NCI-H748 (cell line): Measurements from ENCODE around the gene EFCAB14.
"Not testable (repeated sequence)": the region's sequence is repeated elsewhere in the genome, so short reads cannot be mapped to it uniquely, and the experiment has no call there.

Experiments used
- DNase-seq: peaks from one replicate; lab custom pipeline; 2025; ENCODE audit not compliant: unreplicated experiment; lab: John Stamatoyannopoulos, UW

EFCAB14 gene

DNA sequence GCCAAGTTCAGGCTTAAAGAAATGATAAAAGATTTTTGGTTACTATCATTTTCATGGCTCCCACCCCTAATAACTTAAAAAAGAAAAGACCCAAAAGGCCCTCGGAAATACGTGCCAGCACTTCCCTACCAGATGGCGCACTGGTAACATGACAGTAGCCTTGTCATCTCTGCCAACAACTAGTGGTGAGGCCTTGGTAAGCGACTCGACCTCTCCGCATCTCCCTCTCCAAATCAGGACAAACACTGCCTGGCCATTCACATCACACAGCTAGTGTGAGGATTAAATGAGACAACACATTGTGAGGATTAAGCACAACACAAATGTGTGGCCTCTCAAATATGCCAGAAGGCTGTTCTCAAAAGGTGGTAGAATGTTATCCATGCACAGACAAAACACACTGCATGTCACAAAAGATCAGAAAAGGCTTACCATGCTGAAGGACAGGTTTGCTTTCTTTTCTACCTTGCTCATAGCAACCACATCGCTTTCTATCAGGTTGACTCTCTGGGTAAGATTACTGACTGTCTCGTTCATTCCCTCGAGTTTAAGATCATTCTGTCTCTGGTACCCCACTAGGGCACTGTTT is 30.9 kb downstream of the EFCAB14 start:
- no peak for DNase-seq

GRCh38 chr1:46687093-46687659 is 31.7 kb downstream of the EFCAB14 start:
- DNase-seq: no peak

- no peak for DNase-seq
Measured at GRCh38 chr1:46686255-46686654, 32.7 kb downstream of the EFCAB14 start.

- no peak for DNase-seq
Measured at GRCh38 chr1:46684670-46685069, 34.2 kb downstream of the EFCAB14 start.

DNA sequence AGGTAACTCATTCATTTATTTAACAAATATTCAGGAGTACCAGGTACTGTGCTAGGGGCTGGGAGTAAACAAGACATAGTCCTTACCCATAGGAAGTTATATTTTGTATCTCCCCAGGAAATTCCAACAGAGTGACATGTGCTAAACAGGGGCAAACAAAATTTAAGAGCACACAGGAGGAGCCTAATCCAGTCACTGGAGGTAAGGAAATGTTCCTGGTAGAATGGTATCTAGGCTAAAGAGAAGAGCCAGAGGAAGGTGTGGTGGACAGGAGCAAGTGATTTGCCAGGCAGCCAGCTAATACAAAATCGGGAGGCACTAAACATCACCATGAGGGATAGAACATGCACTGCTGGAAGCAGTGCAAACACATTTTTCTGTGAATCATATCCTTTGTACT is 36.9 kb downstream of the EFCAB14 start:
- DNase-seq: no peak

DNA sequence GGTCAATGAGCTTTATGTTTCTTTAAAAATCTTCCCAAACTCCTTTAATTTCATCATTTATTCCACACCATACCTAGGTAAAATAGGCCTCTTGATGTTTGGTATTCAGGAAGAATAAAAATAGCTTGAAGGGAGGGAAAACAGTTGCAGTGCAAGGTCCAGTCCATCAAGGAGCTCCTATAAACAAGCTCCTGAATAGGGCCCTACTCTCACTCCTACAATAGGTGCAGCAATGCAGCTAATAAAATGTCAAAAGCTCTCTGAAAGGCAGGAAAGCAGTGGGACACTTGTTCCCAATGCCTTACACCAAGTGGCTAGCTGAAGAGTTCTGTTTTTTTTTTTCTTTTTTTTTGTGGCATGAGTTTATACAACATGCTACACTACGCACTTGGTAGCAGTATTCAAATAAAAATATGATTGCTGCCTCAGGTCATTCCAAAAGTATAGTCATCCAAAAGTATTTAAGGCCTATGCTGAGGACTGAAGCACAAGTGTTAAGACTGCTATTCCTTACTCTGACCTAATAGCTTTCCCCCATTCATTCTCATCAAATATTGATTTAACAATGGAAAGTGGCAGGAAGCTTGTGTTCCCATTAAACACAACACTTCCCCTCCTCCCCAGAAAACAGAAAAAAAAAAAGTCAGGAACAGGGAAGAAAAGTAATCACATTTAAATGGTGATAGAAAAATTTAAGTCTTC is 37.4 kb downstream of the EFCAB14 start:
- DNase-seq: no peak

- no peak for DNase-seq
Measured at GRCh38 chr1:46679789-46680573, 38.9 kb downstream of the EFCAB14 start.

DNA sequence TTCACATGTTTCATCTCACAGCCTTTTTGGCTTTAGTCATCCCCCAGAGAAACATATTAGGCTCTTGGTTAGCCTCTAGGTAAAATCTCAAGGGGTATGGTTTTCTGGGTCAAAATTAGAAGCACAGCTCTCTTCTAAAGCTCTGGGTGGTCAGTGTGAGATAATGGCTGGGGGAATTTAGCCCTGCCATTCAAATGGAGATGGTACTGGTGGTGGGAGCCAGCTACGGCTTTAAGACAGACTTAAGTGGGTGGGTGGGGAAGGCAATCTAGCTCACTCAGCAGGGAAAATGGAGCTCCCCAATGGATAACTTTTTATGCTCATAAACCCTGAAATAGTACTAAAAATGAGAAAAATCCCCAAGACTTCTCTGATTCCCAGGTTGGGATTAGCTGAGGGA is 41.6 kb downstream of the EFCAB14 start:
- no peak for DNase-seq

DNA sequence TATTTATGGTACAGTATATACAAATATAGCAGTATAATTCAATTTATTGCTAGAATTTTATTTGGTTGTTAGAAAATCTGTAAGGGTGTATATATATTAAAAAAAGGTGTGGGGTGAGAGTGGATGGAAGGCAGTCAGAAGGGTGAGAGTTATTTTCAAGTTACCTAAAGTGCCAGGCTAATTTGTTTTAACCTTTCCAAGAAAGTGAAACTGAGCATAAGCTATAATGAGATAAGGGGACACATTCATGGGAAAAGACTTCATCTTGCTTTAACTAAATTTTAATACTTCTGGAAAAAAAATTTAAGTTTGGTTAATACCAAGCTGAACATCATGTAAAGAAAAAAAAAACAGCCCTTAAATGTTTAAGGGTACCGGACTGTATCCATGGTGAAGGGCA is 42.4 kb downstream of the EFCAB14 start:
- DNase-seq: no peak

- no peak for DNase-seq
Measured at GRCh38 chr1:46675549-46676314, 43.2 kb downstream of the EFCAB14 start.

DNA sequence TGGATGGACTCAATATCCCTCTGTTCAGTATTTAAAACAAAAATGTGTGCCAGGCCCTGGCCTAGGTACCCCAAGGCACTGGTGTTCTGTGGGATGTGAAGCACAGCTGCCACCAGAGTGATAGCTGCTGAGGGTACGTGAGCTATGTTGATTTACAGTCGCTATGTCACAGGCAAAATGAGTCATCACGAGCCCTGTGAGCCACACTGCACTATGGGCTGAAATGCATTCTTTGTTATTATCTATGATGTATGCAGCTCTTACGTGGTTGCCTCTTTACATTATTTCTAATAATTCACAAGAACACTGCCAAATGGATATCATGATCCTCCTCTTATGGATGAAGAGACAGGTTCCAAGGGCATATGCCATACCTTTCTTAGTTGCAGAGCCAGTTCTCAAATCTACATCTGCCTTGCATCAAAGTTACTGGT is 45.1 kb downstream of the EFCAB14 start:
- DNase-seq: no peak

- DNase-seq: no peak
Measured at GRCh38 chr1:46672696-46673095, 46.2 kb downstream of the EFCAB14 start.

DNA sequence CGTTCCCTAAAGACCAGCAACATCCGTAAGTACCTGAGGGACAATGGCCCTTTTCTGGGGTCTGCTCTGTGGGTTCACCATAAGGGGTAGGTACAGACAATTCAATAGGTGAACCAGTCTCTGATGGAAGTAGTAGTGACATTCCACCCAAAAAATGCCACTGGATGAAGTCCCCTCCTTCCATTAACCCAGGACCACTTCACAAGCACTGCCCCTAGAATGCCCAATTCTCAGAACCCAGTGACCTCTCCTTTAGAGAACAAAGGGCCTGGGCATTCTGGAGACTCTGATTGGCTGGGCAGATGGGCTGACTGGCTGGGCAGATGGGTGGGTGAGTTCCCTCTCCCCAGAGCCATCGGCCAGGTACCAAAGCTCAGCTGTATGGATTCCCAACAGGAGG is 47.4 kb downstream of the EFCAB14 start, which contains the start of gene TEX38:
TSS of gene TEX38 (plus strand) at position 301 of the 400 bp plus-strand sequence. CDS start at position 382, 81 bp downstream.
- no peak for DNase-seq

DNA sequence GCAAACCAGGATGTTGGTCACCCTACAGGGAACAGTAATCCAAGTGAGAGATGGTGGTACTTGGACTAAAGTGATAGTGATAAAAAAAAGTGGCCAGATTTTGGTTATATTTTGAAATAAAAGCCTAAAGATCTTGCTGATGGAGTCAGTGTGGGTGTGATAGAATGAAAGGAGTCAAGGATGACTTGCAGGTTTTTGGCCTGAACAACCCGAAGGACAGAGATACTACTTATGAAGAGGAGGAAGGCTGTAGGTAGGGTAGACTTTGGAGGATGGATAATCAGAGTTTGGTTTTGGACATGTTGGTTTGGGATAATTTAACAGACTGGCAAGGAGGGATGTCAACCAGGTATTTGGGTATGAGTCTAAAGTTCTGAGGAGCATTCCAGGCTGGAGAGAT is 48.8 kb downstream of the EFCAB14 start:
- DNase-seq: no peak

GRCh38 chr1:46667782-46668760 is 50.8 kb downstream of the EFCAB14 start, which contains the start of gene ATPAF1:
ATPAF1 (minus strand) TSS chr1:46668364; CDS start chr1:46668322, 42 bp downstream.
- DNase-seq: peak; percentile 81

- DNase-seq: no peak
Measured at GRCh38 chr1:46665983-46666382, 52.9 kb downstream of the EFCAB14 start.

DNA sequence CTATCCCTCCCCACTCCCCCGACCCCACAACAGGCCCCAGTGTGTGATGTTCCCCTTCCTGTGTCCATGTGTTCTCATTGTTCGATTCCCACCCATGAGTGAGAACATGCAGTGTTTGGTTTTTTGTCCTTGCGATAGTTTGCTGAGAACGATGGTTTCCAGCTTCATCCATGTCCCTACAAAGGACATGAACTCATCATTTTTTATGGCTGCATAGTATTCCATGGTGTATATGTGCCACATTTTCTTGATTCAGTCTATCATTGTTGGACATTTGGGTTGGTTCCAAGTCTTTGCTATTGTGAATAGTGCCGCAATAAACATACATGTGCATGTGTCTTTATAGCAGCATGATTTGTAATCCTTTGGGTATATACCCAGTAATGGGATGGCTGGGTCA is 56.0 kb downstream of the EFCAB14 start:
- DNase-seq: not testable (repeated sequence)

GRCh38 chr1:46660116-46660515 is 58.8 kb downstream of the EFCAB14 start:
- not testable (repeated sequence) for DNase-seq

GRCh38 chr1:46659307-46659870 is 59.5 kb downstream of the EFCAB14 start:
- no peak for DNase-seq
